Astrocyte of the cerebellum (primary cell): Measurements from ENCODE around the gene ATP6V0D1.

ENCODE experiments used
- DNase-seq: peaks from one replicate; pipeline ENCODE4 v3.0.0-alpha.2; 2011; ENCODE audit warnings: low read depth
- H3K4me3 ChIP-seq: 2 replicates; pipeline ENCODE4 v1.5.1; 2011; ENCODE audit warnings: mild to moderate bottlenecking, low read depth, low read length, moderate library complexity
- in situ Hi-C: cut with HindIII; loops from 2 replicates; pipeline ENCODE4 v1.10.0; 2017; ENCODE audit warnings: low sequenced_read_pairs
- TF ChIP-seq, protein P1 (sequence below): IDR thresholded peaks from 2 replicates; pipeline ENCODE4 v1.5.1; 2012; ENCODE audit warnings: low read length, low read depth, moderate library complexity, mild to moderate bottlenecking; ENCODE audit errors: missing control alignments

Gene ATP6V0D1

GRCh38 chr16:67395105-67395457 is 85.9 kb downstream of the ATP6V0D1 start:
- no peak overlapping the region for H3K4me3 ChIP-seq
- no peak for DNase-seq
- TF ChIP-seq, protein P1, sequence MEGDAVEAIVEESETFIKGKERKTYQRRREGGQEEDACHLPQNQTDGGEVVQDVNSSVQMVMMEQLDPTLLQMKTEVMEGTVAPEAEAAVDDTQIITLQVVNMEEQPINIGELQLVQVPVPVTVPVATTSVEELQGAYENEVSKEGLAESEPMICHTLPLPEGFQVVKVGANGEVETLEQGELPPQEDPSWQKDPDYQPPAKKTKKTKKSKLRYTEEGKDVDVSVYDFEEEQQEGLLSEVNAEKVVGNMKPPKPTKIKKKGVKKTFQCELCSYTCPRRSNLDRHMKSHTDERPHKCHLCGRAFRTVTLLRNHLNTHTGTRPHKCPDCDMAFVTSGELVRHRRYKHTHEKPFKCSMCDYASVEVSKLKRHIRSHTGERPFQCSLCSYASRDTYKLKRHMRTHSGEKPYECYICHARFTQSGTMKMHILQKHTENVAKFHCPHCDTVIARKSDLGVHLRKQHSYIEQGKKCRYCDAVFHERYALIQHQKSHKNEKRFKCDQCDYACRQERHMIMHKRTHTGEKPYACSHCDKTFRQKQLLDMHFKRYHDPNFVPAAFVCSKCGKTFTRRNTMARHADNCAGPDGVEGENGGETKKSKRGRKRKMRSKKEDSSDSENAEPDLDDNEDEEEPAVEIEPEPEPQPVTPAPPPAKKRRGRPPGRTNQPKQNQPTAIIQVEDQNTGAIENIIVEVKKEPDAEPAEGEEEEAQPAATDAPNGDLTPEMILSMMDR: no peak
- in situ Hi-C loops: loop anchor here (5.0 kb wide), 1 partner anchor 68 kb away; the partner anchor contains the start of genes KCTD19 and LRRC36

DNA sequence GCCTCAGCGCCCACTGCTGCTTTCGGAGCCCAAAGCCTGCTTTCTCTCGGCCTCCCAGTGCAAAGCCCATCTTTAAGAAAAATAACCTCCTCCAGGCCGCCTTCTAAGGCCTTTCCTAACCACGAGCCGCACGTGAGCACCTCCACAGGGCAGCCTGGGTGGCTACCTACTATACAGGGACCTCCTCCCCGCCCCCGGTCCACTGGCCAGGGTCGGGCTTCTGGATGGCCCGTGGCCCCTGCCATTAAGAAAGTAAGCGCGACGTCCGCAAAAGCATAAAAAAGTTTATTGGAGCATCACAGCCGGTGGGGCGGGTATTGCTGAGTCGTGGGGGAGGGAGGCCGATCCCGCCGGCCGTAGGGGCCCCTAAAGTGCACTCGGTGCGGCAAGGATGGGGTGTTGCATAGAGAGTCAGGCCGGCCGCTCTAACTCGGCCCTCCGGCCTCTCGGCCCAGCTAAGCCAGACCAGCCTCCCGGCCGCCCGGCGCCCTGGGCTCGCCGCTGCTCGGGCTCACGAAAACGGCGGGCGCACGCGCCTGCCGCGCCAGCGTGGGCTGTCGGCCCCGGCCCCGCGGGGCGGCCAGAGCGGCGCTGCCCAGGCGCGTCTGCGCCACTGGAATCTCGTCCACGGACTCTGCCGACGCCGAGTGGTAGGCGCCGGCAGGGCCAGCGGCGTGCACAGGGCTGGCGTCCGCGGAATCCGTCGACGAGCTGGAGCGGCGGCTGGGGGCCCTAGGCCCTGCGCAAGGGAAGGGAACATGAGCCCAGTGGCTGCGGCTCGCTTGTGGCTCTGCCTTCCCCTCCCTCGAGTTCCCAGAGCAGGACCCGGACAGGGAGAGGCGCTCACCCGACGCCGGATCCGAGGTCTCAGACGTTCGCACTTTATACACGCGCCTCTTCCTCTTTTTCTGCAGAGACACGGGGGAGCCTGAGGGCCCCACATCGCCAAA is 86.5 kb downstream of the ATP6V0D1 start:
- in situ Hi-C loops: loop anchor here (5.0 kb wide), 1 partner anchor 67 kb away; the partner anchor contains the start of genes KCTD19 and LRRC36
- TF ChIP-seq, protein P1: no peak
- no peak for DNase-seq
- H3K4me3 ChIP-seq: no peak overlapping the region

- in situ Hi-C loops: no loop called here
- TF ChIP-seq, protein P1: no peak
- peak overlapping the region; percentile 29 for H3K4me3 ChIP-seq
- DNase-seq: no peak
Measured at GRCh38 chr16:67393788-67394154, 87.2 kb downstream of the ATP6V0D1 start.

- TF ChIP-seq, protein P1: peak; percentile 60
- peak within 1 kb of the TSS; percentile 29 for H3K4me3 ChIP-seq
- no peak for DNase-seq
- in situ Hi-C loops: no loop called here
Measured at GRCh38 chr16:67393111-67393787, 87.7 kb downstream of the ATP6V0D1 start, which contains the start of gene TPPP3. TPPP3 (minus strand) TSS chr16:67393498; CDS start chr16:67391111, 2,387 bp downstream.

DNA sequence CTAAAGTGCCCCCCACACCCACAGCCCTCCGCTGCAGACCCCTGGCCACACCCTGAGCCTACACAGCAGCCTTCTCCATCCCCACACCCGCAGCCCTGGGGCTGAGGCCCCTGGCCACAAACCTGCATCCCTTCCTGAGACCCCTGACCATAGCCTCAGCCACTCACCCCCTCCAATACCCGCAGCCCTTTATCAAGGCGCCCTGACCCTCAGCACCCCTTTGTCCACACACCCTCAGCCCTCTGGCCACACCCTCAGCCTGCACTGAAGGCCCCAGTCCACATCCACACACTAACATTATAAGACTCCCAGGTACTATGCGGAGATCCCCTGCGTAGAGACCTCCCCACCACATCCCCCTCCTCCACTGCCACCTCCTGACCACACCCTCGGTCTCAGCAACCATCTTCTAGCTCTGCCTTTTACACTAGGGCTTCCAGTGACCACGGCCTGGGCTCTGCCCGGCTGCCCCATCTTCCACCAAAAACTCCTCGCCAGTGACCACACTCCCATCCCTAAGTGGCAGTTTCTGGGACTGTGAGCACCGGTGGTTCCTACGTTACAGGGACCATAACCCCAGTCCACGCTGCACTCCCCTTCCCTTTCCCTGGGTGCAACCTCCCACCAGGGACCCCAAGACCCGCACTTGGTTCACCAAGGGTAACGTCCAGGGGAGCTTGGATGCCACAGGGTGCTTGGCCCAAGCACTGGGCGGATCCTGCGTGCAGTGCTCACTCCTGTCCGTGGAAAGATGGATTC is 88.5 kb downstream of the ATP6V0D1 start:
- TF ChIP-seq, protein P1: no peak
- in situ Hi-C loops: no loop called here
- DNase-seq: no peak
- H3K4me3 ChIP-seq: peak overlapping the region; percentile 29
